ENCODE data around the gene PTPN23. TPM values are rescaled to one million over a fixed set of nuclear protein-coding genes. Genes with fewer than 3 reads are reported as not detected.
"Not testable (repeated sequence)": the region's sequence is repeated elsewhere in the genome, so short reads cannot be mapped to it uniquely, and the experiment has no call there.

Gene PTPN23
- total RNA-seq, 1 donor from 2014 or later: 17.5 TPM

- DNase-seq: not testable (repeated sequence)
Measured at GRCh38 chr3:47370020-47370419, 10.8 kb upstream of the PTPN23 start.

DNA sequence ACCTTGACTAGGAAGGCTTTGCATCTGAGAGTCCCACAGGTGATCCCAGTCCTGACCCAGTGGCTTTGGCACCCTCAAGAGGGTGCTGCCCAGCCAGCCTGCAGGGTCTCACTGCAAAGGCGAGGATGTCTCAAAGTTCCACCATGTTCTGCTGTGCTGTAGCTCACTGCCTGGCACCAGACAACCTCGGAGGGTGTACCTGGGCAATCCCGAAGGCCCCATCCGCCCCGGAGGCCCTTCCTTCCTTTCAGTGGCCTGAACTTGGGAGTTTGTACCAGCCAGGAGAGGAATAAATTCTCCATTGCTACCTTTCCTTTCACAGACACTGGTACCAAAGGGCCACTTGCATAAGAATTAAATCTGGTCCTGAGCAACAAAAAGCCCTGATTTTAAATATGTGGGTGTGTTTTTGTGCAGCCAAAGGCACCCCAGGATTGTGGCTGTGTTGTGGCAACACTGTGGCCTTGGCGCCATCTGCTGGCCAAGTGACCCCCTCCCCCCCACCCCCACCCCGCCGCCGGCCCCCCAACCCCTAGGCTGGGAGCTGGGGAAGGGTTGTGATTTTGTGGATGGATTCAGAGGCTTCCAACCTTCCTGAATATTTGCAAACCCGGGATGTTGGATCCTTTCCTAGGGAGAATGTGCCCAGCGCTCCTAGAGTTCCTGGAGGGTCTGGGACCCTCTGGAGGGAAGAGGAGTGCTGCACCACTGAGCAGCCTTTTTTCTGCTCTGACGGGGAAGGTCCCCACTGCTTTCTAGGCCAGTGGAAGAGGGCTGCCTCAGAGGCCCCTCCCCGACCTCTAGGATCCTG, 9.7 kb upstream of the PTPN23 start:
- no peak for DNase-seq

- no peak for DNase-seq
Measured at GRCh38 chr3:47374587-47374986, 6.2 kb upstream of the PTPN23 start.

DNA sequence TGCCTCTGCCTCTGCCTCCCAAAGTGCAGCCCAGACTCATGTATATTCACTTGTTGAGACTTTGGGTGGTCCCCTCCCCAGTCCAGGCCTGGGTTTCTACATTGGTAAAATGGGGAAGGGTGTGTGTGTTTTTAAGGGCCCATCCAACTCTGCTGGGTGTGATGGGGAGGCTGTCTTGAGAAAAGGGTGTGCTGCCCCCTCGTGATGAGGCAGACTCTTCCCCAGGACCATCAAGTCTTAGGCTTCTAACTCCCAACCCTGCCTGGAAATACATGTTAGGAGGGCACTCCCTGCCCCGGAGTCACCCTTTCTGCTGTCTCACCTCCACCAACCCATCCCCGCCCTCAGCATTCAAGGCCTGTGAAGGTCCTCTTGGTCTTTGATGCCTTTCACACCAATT, 4.4 kb upstream of the PTPN23 start:
- DNase-seq: no peak

DNA sequence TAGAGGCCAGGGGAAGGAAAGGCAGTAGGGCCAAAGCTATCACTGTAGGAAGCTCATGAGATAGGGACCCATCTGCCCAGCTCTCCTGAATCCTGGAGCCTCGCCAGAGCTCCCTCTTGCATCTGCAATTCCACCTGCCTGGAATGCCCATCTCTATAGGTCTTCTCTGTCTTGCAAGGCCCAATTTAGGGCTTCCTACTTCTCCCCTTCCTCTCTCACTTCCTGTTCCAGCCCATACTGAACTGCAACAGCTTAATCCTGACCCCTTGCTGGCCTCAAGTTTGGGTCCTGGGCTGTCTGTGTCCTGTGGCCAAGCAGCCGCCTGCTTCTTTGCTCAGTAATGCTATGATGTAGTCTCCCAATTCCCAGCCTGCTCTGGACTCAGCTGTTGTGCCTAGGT, 3.6 kb upstream of the PTPN23 start:
- DNase-seq: no peak

- DNase-seq: no peak
Measured at GRCh38 chr3:47378869-47379268, 2.0 kb upstream of the PTPN23 start.

DNA sequence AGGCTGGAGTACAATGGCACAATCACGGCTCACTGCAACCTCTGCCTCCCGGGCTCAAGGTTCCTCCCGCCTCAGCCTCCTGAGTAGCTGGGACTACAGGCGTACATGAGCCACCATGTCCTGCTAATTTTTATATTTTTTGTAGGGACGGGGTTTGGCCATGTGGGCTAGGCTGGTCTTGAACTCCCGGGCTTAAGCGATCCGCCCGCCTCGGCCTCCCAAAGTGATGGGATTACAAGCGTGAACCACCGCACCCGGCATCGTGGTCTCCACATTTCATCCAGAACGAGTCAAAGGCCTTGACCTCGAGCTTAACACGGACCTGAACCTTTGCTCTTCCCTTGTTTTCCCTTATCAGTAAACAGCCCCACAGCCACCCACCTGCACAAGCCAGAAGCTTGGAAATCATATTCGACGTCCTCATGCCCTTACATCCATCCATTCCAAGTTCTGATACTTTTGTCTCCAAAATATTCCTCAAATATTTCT, 1.4 kb upstream of the PTPN23 start:
- DNase-seq: no peak

DNA sequence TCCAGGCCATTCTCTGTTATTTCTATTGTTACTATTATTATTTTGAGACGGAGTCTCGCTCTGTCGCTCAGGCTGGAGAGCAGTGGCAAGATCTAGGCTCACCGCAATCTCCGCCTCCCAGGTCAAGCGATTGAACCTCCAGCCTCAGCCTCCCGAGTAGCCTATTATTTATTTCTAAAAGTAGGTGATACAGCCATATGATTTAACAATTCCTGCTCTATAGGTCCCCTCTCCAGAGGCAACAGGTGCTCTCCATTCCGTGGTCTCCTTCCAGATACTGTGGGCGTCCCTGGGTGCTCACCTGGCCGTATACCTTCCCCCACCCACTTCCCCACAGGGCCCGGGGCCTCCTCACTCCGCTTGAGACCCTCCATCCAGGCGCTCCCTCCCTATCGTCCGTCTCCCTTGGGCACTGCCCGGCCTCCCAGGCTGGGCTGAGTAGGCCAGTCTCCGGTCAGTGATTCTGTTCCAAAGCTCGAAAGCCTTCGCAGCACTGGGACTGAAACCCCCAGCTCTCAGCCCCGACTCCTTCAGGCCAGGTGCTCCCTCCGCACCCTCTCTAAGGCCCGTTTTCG, 708 bp upstream of the PTPN23 start:
- no peak for DNase-seq

DNA sequence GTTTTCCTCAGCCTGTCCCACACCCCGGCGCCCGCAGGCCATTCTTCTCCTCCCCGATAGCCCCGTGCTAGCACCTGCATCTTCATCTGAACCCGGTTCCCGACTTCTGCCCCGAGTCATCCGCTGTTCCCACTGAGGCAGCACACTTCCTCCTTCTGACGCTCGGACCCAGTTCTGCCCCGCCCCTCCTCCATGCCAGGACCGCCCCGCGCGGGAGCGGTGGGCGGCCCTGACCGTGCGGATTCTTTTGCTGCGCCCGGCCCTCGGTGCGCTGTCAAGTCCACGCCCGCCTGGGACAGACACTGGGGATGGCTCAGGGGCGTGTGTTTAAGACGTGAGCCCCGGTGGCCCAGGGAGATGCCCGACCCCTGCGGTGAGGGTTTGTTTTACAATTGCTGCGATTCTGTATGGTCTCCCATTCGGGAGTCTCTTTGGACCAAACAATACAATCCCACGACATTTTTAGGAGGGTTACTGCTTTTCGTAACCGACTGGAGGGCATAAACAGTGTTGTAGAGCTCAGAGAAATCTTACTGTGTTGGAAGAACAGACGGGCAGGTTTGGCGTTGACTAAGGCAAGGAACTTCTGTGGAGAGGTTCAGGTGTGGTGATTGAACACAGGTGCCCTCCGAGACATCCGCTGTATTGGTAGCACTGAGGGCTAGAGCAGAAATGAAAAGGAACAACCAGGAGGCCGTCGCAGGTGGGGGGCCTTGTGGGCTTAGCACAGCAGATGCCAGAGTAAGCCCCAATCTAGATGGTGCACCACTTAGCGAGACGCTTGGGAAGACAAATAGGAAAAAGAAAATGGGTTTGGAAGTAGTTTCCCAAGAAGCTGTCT, 716 bp downstream of the PTPN23 start:
- peak; percentile 76 for DNase-seq

DNA sequence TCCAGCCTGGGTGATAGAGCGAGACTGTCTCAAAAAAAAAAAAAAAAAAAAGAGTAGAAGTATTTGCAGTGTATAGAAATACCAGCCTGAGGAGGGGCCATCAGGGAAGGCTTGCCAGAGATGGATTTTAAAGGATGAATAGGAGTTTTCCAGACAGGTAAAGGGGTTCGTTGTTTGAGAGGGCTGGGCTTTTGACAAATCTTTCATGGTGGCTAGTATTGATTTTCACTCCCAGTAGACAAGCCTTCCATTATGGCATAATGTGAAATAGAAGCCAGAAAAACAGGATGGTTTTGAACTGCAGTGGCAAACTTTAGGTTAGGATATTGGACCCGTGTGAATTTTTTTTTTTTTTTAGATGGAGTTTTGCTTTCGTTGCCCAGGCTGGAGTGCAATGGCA, 3.6 kb downstream of the PTPN23 start:
- DNase-seq: no peak

DNA sequence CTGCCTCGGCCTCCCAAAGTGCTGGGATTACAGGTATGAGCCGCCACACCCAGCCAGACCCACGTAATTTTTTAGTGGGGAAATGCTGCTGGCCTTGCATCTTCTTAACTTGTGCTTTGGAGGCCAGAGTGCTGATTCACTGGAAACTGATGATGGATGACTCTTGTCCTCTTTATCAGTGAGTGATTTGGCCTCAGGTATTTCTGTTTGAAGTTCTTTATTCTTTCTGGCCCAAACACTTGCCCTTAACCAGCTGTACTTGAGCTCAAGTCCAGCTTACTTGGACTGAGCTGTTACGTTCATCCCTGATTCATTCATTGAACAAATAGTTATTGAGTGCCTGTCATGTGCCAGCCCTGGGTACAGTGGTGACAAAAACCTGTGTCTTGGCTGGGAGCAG, 4.2 kb downstream of the PTPN23 start:
- DNase-seq: no peak

- no peak for DNase-seq
Measured at GRCh38 chr3:47385796-47386195, 5.0 kb downstream of the PTPN23 start.

DNA sequence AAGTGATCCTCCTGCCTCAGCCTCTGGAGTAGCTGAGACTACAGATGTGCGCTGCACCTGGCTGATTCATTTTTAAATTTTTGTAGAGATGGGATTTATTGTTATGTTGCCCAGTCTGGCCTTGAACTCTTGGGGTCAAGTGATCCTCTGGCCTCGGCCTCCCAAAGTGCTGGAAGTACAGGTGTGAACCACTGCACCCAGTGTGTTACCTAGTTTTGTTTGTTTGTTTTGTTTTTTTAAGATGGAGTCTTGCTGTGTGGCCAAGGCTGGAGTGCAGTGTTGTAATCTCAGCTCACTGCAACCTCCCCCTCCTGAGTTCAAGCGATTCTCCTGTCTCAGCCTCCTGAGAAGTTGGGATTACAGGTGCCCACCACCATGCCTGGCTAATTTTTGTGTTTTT, 12.1 kb downstream of the PTPN23 start:
- no peak for DNase-seq

DNA sequence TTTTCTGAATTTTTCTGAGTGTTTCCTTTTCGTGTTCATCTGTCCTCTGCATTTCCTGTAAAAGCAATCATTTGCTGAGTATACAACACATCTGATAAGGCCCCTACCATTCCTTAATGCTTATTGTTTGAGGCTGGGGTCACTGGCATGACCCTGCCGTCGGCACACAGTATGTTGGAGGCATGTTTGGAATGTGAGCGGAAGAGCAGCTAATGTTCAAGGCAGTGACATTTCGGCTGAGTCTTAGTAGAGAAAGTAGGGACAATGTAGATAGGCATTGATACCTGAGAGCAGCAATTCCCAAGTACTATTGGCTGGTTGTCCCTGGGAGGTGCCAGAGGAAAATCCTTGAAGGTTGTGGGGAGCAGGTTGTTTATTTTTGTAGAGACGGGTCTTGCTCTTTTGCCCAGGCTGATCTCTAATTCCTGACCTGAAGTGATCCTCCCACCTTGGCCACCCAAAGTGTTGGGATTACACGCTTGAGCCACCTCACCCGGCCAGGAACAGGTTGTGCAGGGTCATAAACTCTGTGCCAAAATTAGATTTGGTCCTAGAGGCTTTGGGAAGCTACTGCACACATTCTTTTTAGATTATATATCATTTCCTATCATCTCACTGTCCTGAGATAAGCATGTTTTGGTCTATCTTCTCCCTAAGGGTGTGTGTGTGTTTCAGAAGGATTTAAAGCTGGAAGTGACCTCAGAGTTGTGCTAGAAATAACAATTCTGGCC, 13.5 kb downstream of the PTPN23 start:
- no peak for DNase-seq

- peak; percentile 37 for DNase-seq
Measured at GRCh38 chr3:47394881-47395280, 14.1 kb downstream of the PTPN23 start.

GRCh38 chr3:47398228-47398627, 17.4 kb downstream of the PTPN23 start:
- DNase-seq: no peak

DNA sequence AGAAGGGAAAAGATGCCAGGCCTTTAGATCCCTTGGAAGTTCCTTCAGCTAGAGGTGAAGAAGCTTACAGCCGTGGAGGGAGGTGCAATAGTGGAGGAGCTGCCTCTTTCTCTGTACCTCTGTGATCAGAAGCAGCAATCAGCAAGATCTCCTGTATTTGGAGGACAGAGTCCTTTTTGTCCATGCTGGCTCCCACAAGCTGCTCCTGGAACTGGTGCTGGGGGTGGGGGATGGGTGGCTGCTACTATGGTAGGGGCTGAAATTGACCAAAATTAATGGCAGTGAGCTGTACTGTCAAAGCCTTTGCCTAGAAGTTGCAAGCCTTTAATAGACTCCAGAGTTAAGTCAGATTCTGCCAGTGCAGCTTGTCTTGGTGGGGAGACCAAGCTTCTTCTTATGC, 18.2 kb downstream of the PTPN23 start:
- DNase-seq: no peak

DNA sequence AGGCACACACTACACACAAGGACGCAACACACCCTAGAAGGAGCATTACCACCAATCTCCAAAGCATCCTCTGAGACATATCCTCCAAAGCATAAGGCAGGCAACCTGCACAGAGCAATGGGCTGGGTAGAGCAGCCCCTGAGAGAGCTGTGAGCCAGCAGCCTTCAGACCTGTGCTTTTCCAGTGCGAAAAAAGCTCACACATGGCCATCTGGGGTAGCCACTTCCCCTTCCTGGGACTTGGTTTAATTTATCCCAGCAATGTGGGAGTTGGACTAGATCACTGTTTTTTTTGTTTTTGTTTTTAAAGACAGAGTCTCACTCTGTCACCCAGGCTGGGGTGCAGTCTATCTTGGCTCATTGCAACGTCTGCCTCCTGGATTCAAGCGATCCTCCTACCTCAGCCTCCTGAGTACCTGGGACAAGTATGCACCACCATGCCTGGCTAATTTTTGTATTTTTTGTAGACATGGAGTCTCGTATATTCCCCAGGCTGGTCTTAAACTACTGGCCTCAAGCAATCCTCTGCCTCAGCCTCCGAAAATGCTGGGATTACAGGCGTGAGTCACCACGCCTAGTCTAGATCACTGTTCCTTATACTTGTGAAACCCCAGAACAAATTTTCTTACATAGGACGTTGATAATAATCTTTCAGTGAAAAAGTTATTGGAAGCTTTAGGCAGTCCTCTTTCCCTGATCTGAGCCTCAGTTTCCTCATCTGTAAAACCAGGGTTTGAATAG, 18.9 kb downstream of the PTPN23 start:
- no peak for DNase-seq

GRCh38 chr3:47404431-47404876, 23.6 kb downstream of the PTPN23 start:
- no peak for DNase-seq

- peak; percentile 37 for DNase-seq
Measured at GRCh38 chr3:47404955-47405790, 24.4 kb downstream of the PTPN23 start.
